ENCODE results near the gene ICAM5. TPM values are rescaled to one million over a fixed set of nuclear protein-coding genes. Genes with fewer than 3 reads are reported as not detected.

ICAM5 gene
- total and polyA plus RNA-seq, 9 of the 15 experiments (the other 6 are each of a cell fraction or from before 2014, with no cell fraction given): 0.10 to 114 (median 13.7) TPM

DNA sequence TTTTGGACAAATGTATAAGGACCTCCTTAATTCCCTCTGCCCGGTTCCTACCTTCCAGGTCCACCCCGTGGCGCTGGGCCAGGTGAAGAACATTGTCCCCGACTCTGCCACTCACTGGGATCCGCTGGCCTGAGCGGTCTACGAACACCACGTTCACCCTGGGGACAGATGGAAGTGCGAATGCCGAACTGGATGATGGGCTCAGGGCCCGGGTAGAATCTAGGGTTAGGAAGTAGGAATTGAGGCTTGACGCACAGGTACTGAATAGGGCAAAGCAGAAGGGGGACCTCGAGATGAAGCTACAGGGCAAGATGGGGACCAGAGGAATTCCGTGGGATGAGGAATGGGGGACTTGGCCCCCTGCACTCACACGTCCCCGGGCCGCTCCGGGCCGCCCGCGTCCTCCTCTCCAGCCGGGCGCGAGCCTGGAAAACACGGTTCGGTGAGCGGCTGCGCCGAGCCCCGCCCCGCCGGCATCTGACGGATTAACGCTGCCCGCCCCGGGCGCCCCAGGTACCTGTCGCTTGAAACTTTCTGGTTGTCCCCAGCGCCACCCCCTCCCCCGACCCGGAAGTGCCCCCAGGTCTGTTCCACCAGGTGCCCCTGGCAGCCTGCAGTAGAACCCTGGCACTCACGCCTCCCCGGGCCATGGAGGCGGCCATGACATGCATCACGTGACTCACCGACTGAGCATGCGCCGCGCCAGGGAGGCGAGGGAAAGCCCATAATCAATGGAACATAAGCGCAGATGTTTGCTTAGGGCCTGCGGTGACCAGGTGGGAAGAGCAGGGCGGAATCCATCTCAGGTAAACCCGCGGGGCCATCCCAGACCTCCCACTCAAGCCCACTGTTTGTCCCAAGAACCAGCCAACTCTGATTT lies 25.8 kb downstream of the ICAM5 start, which contains the start of gene FDX2 (continued):
- TF ChIP-seq, protein P1, sequence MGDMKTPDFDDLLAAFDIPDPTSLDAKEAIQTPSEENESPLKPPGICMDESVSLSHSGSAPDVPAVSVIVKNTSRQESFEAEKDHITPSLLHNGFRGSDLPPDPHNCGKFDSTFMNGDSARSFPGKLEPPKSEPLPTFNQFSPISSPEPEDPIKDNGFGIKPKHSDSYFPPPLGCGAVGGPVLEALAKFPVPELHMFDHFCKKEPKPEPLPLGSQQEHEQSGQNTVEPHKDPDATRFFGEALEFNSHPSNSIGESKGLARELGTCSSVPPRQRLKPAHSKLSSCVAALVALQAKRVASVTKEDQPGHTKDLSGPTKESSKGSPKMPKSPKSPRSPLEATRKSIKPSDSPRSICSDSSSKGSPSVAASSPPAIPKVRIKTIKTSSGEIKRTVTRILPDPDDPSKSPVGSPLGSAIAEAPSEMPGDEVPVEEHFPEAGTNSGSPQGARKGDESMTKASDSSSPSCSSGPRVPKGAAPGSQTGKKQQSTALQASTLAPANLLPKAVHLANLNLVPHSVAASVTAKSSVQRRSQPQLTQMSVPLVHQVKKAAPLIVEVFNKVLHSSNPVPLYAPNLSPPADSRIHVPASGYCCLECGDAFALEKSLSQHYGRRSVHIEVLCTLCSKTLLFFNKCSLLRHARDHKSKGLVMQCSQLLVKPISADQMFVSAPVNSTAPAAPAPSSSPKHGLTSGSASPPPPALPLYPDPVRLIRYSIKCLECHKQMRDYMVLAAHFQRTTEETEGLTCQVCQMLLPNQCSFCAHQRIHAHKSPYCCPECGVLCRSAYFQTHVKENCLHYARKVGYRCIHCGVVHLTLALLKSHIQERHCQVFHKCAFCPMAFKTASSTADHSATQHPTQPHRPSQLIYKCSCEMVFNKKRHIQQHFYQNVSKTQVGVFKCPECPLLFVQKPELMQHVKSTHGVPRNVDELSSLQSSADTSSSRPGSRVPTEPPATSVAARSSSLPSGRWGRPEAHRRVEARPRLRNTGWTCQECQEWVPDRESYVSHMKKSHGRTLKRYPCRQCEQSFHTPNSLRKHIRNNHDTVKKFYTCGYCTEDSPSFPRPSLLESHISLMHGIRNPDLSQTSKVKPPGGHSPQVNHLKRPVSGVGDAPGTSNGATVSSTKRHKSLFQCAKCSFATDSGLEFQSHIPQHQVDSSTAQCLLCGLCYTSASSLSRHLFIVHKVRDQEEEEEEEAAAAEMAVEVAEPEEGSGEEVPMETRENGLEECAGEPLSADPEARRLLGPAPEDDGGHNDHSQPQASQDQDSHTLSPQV (IDR thresholded peaks at IDR 0.05): peak; percentile 60; the same call in 1 of the 2 replicates
- TF ChIP-seq MYNN (IDR thresholded peaks at IDR 0.05) (peak; percentile 74), MYNN (CRISPR knock-in tag; IDR thresholded peaks at IDR 0.05) (no peak), MAZ (CRISPR knock-in tag; conservative IDR thresholded peaks at IDR 0.05 in 1 of 2, IDR thresholded peaks at IDR 0.05 in 1 of 2) (peak; percentile 56 to 62; a peak in 3 of 4 replicates), STAT5B (CRISPR knock-in tag; IDR thresholded peaks at IDR 0.05) (no peak), ZNF408 (CRISPR knock-in tag; IDR thresholded peaks at IDR 0.05; ENCODE audit: low read depth) (no peak), DPF2 (IDR thresholded peaks at IDR 0.05) (0 out of 2 replicates have a peak, but pooled peaks have one; percentile 4), TCF7 (IDR thresholded peaks at IDR 0.05; ENCODE audit: borderline replicate concordance) (peak; percentile 14; the same call in 1 of the 2 replicates), FOXK2 (conservative IDR thresholded peaks at IDR 0.05 in 1 of 2, IDR thresholded peaks at IDR 0.05 in 1 of 2; ENCODE audit: low read depth in 2 of 2) (peak; percentile 34 to 74; a peak in 2 of 4 replicates), SMARCC2 (IDR thresholded peaks at IDR 0.05; ENCODE audit: low read depth) (no peak), FOXP1 (CRISPR knock-in tag; IDR thresholded peaks at IDR 0.05) (0 out of 2 replicates have a peak, but pooled peaks have one; percentile 40), POLR2AphosphoS5 (IDR thresholded peaks at IDR 0.05; ENCODE audit: control insufficient read depth, insufficient read depth, low read depth, low read length) (peak; percentile 84), NR4A1 (CRISPR knock-in tag; IDR thresholded peaks at IDR 0.05) (no peak), NR4A1 (tag; IDR thresholded peaks at IDR 0.05) (peak; percentile 57; the same call in 1 of the 2 replicates), CHD4 (IDR thresholded peaks at IDR 0.05; ENCODE audit: insufficient read depth, insufficient replicate concordance, low read depth, low read length, poor library complexity, severe bottlenecking) (no peak), RBFOX2 (IDR thresholded peaks at IDR 0.05; ENCODE audit: low read depth, low read length) (peak; percentile 76), PHB (CRISPR knock-in tag; IDR thresholded peaks at IDR 0.05) (no peak), ZNF384 (IDR thresholded peaks at IDR 0.05; ENCODE audit: low read depth, low read length) (0 out of 2 replicates have a peak, but pooled peaks have one; percentile 21), ZNF174 (CRISPR knock-in tag; IDR thresholded peaks at IDR 0.05) (no peak)
- TF ChIP-seq, protein P2, sequence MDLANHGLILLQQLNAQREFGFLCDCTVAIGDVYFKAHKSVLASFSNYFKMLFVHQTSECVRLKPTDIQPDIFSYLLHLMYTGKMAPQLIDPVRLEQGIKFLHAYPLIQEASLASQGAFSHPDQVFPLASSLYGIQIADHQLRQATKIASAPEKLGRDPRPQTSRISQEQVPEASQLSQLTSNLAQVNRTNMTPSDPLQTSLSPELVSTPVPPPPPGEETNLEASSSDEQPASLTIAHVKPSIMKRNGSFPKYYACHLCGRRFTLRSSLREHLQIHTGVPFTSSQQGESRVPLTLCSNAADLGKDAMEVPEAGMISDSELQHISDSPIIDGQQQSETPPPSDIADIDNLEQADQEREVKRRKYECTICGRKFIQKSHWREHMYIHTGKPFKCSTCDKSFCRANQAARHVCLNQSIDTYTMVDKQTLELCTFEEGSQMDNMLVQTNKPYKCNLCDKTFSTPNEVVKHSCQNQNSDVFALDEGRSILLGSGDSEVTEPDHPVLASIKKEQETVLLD (IDR thresholded peaks at IDR 0.05): peak; percentile 79
- TF ChIP-seq, protein P3, sequence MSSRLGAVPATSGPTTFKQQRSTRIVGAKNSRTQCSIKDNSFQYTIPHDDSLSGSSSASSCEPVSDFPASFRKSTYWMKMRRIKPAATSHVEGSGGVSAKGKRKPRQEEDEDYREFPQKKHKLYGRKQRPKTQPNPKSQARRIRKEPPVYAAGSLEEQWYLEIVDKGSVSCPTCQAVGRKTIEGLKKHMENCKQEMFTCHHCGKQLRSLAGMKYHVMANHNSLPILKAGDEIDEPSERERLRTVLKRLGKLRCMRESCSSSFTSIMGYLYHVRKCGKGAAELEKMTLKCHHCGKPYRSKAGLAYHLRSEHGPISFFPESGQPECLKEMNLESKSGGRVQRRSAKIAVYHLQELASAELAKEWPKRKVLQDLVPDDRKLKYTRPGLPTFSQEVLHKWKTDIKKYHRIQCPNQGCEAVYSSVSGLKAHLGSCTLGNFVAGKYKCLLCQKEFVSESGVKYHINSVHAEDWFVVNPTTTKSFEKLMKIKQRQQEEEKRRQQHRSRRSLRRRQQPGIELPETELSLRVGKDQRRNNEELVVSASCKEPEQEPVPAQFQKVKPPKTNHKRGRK (tag; IDR thresholded peaks at IDR 0.05): no peak

Data from K562 (cell line).